Stimulated activated CD8-positive, alpha-beta memory T cell treated with anti-CD3 and anti-CD28 coated beads, Interleukin-4, amount 100 ng/mL, for 24 hours (primary cell): ENCODE measurements around the gene SLC30A4.

Experiments
- DNase-seq: peaks from one replicate; pipeline ENCODE4 v3.0.0-alpha.2; 2020; ENCODE audit warnings: low read depth

The SLC30A4 gene

GRCh38 chr15:45449916-45450867 lies 72.4 kb downstream of the SLC30A4 start:
- no peak for DNase-seq

GRCh38 chr15:45449395-45449794 lies 73.2 kb downstream of the SLC30A4 start:
- DNase-seq: no peak

DNA sequence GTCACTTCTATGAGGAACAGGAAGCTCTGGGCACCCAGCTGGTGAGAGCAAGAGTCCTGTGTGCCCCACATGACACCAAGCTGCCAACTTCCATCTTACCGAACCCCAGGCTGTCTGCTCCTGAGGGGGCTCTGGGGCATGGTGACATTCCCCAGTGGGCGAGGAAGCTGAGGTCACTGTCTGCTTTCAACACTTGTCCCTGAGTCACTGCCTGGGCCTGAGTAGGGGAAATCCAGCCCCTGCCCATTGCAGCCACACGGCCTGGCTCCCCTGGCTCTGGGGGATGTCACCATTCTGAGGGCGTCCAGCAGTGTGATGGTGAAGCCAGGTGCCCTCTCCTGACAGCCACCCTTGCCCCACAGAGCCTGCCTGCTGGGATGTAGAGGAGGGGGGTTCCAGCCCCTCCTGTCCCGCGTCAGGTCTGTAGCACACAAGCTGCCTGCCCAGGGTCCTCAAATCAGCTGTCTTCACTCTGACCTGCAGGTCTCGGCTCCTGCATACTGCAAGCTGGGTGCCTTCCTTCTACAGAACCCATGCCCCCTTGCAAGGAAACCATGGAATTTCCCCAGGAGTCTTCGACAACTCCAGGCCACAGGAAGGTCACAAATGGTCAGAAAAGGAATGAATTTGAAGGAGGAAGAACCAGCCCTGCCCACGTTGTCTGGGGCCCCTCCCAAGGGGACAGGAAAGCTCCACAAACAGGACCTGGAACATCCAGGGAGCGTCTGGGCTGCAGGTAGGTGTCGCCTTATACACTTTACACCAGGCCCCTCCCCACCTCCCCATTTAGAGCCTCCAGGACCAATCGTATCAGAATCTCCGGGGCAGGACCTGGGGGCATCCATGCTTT lies 74.3 kb downstream of the SLC30A4 start:
- no peak for DNase-seq

DNA sequence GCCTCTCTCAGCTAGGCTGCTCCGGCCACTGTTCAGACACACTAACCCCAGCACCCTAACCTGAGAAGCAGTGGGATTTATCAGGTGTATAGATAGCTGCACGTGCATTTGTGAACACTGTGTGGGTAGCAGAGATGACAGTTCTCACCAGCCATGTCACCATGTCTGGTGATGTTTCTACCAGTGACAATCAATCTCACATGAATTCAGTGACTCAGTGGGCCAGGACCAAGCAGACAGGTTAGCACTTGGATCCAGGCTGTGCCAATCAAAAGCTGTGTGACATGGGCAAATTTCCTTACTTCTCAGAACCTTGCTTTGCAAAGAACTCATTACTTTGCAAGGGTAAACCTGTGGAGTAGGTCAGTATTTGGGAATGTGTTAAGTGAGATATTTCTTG lies 78.9 kb downstream of the SLC30A4 start:
- no peak for DNase-seq

DNA sequence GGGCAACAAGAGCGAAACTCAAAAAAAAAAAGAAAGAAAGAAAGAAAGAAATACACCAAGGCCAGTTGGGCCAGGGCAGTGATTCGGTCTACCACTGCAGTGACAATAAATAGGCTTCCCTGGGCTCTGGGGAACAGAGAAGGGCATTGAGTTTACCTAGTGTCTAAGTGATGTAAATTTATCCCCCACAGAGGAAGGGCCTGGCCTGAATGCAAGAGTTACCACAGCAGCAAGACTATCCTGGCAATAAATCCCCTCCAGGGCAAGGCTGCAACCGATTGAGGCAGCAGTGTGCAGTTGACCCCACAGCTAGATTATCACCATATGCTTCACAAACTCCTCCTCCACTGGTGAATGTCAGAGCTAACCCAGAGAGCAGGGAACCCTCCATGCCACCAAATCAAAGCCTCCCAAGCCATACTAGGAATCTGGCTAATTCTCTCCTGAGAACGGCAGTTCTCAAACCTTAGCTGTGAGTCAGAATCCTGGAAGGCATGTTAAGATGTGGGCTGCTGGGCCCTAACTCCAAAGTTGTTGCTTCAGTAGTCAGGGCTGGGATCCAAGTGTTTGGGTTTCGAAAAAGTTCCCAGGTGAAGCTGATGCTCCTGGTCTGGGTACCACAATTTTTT lies 79.9 kb downstream of the SLC30A4 start:
- DNase-seq: no peak

DNA sequence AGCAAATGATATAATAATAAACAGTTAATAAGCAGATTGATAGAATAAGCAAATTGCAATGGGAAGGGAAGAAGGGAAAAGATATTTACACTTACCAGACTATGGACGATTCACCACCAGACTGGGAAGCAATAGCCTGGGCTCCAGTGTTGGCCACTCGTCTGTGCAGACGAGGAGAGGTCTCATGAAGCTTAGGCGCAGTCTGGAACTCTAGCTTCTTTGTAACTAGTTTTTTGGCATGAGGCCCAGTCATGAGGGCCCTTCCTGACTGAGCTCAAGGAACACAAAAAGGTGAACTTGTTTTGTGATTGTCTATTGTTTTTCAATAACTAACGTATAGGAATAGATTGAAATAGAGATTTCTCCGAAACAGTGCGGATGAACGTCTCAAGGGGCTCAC lies 80.9 kb downstream of the SLC30A4 start:
- DNase-seq: no peak

DNA sequence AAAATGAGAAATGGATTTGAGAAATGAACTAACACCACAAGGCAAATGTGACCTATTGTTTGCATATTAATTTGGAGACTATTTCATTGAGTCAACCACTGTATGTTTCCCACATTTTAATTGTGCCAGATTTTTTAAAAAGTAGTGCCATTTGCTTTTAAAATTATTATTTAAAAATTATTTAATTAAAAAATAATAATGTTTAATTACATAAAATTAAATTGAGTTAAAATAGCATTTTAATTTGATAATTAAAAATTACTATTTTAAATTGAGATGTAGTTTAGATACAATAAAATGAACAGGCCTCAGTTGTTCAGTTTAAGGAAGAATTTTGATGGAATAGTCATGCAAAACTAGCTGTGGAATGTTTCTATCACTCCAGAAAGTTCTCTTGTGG lies 81.5 kb downstream of the SLC30A4 start:
- DNase-seq: no peak

DNA sequence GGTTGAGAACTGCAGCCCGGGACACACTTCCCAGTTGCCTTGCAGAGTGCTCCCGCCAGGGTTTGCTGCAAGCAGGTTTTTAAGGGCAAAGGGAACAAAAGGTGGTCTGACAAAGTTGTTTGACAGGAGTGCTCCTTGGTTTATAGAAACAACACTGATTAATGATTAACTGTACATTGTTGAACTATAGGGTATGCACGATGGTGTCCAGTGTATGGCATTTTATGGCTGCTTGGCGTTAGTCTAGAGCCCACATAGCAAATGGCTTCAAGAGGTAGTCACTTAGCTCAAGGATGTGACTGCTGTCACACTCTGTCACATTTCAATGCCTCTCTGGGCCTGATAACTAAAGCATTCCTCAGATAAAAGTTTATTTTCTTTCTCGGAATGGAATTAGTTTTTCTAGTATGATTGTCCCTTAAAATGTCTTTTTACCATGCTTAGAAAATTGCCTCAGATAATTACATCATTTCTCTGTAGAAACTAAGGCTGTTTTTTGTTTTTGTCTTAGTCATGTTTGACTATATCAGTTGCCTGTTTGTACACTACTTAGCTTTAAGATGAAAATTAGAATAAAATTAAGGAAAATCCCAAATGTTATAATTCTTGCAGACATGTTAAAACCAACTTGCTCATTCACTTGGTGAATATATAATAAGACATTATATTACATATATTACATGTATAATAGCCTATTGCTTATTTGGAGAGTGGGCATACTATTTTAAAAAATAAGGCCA lies 82.9 kb downstream of the SLC30A4 start:
- DNase-seq: no peak

- DNase-seq: no peak
These were observed 87.2 kb downstream of the SLC30A4 start for GRCh38 chr15:45435124-45435903.

DNA sequence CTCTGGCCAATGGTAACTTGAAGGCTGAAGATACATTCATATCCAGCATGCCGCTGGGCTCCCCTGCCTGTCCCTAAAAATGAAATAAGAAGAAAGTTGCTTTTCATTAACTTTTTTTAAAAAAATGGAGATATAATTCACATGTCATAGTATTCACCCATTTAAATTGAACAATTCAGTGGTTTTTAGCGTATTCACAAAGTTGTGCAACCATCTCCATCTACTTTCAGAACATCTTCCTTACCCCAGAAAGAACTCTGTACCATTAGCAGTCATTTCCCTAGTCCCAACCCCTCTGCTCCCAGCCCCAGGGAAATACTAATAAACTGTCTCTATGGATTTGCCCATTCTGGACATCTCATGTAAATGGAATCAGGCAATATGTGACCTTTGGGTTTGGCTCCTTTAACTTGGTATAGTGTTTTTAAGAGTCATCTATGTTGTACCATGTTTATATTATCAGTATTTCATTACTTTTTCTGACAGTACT lies 88.4 kb downstream of the SLC30A4 start:
- DNase-seq: no peak

GRCh38 chr15:45431511-45431910 lies 91.0 kb downstream of the SLC30A4 start:
- DNase-seq: no peak

DNA sequence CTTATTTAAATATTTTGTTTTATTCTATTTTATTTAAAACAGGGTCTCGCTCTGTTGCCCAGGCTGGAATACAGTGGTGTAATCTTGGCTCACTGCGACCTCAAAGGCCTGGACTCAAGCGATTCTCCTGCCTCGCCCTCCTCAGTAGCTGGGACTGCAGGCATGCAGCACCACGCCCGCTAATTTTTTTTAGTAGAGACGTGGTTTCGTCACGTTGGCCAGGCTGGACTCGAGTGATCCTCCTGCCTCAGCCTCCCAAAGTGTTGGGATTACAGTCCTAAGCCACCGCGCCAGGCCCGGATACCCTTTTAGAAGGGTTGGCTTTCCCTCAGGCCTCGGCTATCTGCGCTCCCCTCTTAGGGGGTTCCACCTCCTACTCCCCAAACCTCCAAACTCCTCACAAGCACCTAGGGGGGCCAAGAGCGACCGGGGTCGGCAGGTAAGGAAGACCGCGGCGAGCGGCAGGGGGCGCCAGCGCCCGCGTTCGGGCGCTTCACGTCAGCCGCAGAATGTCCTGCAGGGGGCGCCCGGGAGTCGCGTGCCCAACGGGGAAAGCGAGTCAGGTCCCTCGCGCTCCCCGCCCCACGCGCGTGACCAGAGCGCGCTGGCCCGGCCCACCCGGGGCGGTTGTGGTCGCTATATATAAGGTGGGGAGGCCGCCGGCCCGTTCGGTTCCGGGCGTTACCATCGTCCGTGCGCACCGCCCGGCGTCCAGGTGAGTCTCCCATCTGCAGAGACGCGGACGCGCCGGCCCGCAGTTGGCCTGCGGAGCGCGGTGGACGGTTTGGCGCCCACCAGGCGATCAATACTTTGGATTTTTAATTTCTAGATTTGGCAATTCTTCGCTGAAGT lies 92.4 kb downstream of the SLC30A4 start:
- peak; percentile 81 for DNase-seq
